ENCODE measurements around the gene PRELID1. TPM values are rescaled to one million over a fixed set of nuclear protein-coding genes. Genes with fewer than 3 reads are reported as not detected.

The PRELID1 gene
- polyA plus RNA-seq, 2 donors = 120 to 135 TPM

DNA sequence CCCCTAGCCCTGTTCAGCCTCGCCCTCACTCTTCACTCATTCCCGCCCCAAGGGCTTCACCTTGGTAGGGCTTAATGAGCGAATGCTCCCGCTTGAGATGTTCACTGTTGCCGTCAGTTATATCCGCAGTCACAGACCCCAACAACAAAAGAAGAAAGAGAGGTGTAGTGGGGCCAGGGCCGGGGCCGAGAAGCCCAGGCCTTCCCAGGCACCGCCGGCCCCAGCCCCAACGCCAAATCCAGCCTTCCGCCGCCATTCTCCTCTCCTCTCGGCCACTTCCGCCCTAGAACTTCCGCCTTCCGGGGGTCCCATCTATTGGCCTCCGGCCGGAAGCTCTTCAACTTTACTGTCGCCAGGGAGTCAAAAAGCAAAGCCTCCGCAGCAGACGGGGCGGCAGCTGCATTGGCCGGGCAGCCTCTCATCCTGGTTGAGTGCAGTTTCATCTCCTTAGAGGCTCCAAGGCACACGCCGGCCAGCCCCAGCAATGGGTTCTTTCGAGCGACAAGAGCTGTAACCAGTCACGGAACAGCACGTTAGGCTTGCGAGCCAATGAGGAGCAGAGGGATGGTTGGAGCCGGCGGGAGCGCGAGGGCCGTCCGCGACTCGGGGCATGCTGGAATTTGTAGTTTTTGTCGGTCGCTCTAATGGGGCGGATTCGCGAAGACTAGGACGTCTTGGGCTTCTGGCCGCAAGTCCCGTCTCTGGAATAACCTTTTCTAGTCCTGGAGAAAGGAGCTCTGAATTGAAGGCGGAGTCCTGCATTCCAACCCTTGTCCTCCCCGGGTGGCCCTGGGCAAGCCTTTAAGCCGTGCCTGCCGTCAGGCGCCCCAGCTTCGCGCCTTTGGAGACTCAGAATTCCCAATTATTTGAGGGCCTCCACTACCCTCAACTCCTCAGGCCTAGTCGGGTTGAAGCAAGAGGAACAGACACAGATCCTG, 48.1 kb downstream of the PRELID1 start, which contains the start of gene LMAN2:
Gene LMAN2 (minus strand): TSS at position 277 of the 938 bp plus-strand sequence. CDS start 21 bp downstream, at position 256.
- WGBS, 2 donors = 6 to 7% methylated on average over 55 of the region's 55 CpGs
- Histone ChIP-seq H3K4me1 (ENCODE audit: control insufficient read depth in 2 of 2, insufficient read depth in 2 of 2, low read length in 1 of 2) (peaks cover 2 to 12% of the 10 kb centered on the region in 2 donors), H3K27ac (ENCODE audit: low read depth in 2 of 2, low read length in 1 of 2) (peak within 1 kb of the TSS; percentile 95 to 99)

DNA sequence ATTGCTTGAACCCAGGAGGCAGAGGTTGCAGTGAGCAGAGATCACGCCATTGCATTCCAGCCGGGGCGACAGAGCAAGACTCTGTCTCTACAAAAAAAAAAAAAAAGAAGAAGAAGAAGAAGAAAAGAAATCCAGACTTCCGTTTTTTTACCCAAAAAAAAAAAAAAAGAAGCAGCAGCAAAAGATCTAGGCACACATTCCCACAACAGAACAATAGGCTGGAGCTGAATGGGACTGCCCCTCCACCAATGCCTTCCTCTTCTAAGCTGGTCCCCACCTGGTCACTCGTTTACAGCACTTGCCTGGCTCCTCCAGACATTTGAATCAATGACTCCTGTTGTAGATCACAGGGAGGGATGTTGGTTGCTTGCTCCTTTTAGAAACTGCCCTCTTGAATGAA, 49.5 kb downstream of the PRELID1 start:
- no peaks in the 10 kb centered on the region for H3K27me3 ChIP-seq (ENCODE audit: control insufficient read depth in 1 of 2, insufficient read depth in 2 of 2, low read length in 2 of 2)
- H3K4me3 ChIP-seq (ENCODE audit: low read depth in 1 of 2, low read length in 2 of 2) = no peak overlapping the region
- peaks cover 2 to 21% of the 10 kb centered on the region in 2 donors for H3K4me1 ChIP-seq (ENCODE audit: control insufficient read depth in 2 of 2, insufficient read depth in 2 of 2, low read length in 1 of 2)
- H3K27ac ChIP-seq (ENCODE audit: low read depth in 2 of 2, low read length in 1 of 2) = no peak overlapping the region
- H3K9me3 ChIP-seq (ENCODE audit: control insufficient read depth in 2 of 2, insufficient read depth in 1 of 2, low read depth in 1 of 2, low read length in 1 of 2) = peaks cover 0 to 2% of the 10 kb centered on the region in 2 donors
- 85 to 88% methylated on average over 5 of the region's 5 CpGs for WGBS, 2 donors
- H3K36me3 ChIP-seq (ENCODE audit: control insufficient read depth in 2 of 2, insufficient read depth in 2 of 2, low read length in 1 of 2) = peaks cover 0 to 2% of the 10 kb centered on the region in 2 donors

More for the DNA sequence above, 48.1 kb downstream of the PRELID1 start, which contains the start of gene LMAN2:
- Histone ChIP-seq H3K4me3 (ENCODE audit: low read depth in 1 of 2, low read length in 2 of 2) (peak within 1 kb of the TSS; percentile 73 to 89), H3K9me3 (ENCODE audit: control insufficient read depth in 2 of 2, insufficient read depth in 1 of 2, low read depth in 1 of 2, low read length in 1 of 2) (peaks cover 0 to 2% of the 10 kb centered on the region in 2 donors), H3K36me3 (ENCODE audit: control insufficient read depth in 2 of 2, insufficient read depth in 2 of 2, low read length in 1 of 2) (peaks cover 2 to 5% of the 10 kb centered on the region in 2 donors), H3K27me3 (ENCODE audit: control insufficient read depth in 1 of 2, insufficient read depth in 2 of 2, low read length in 2 of 2) (no peaks in the 10 kb centered on the region)

DNA sequence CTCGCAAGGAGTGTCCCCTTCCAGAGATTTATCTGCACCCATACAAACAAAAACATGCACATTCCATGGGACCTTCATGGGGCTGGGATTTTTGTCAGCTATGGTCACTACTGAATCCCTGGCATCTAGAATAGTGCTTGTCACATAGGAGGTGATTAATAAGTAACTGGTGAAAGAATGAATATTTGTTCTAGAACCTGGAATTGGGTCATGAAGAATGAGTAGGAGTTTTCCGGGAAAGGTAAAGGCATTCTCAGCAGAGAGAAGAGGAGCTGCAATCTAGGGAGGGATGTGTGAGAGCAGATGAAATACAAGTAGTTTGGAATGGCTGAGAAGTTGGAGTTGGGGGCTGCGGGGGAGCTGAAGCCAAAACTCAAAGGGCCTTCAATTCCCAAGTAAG, 50.7 kb downstream of the PRELID1 start:
- H3K4me1 ChIP-seq (ENCODE audit: control insufficient read depth in 2 of 2, insufficient read depth in 2 of 2, low read length in 1 of 2) = peaks cover 2 to 24% of the 10 kb centered on the region in 2 donors

DNA sequence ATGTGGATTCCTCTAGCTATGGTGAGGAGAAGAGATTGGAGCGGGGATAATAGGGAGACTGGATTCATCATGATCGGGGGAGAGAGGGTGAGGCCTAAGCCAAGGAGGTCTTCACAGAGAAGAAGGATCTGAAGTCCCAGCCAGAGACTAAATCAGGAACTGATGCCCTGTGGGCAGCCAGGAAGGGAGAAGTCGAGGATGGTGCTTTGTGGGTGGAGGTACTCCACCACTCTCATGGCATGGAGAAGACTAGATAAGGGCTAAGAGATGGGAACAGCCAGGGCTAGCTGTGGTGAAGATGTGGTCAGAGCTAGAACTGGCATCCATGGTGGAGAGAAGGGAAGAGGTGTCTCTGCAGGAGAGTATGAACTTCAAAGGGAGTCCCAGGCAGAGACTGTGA, 51.1 kb downstream of the PRELID1 start:
- H3K9me3 ChIP-seq (ENCODE audit: control insufficient read depth in 2 of 2, insufficient read depth in 1 of 2, low read depth in 1 of 2, low read length in 1 of 2) = peaks cover 0 to 2% of the 10 kb centered on the region in 2 donors
- H3K27ac ChIP-seq (ENCODE audit: low read depth in 2 of 2, low read length in 1 of 2) = no peak overlapping the region
- H3K4me1 ChIP-seq (ENCODE audit: control insufficient read depth in 2 of 2, insufficient read depth in 2 of 2, low read length in 1 of 2) = peaks cover 2 to 24% of the 10 kb centered on the region in 2 donors
- H3K36me3 ChIP-seq (ENCODE audit: control insufficient read depth in 2 of 2, insufficient read depth in 2 of 2, low read length in 1 of 2) = no peaks in the 10 kb centered on the region
- H3K4me3 ChIP-seq (ENCODE audit: low read depth in 1 of 2, low read length in 2 of 2) = no peak overlapping the region
- no peaks in the 10 kb centered on the region for H3K27me3 ChIP-seq (ENCODE audit: control insufficient read depth in 1 of 2, insufficient read depth in 2 of 2, low read length in 2 of 2)
- WGBS, 2 donors = 75 to 81% methylated on average over 3 of the region's 3 CpGs

More for the DNA sequence above, 50.7 kb downstream of the PRELID1 start:
- H3K36me3 ChIP-seq (ENCODE audit: control insufficient read depth in 2 of 2, insufficient read depth in 2 of 2, low read length in 1 of 2) = no peaks in the 10 kb centered on the region
- no peak overlapping the region for H3K27ac ChIP-seq (ENCODE audit: low read depth in 2 of 2, low read length in 1 of 2)
- H3K27me3 ChIP-seq (ENCODE audit: control insufficient read depth in 1 of 2, insufficient read depth in 2 of 2, low read length in 2 of 2) = no peaks in the 10 kb centered on the region
- H3K9me3 ChIP-seq (ENCODE audit: control insufficient read depth in 2 of 2, insufficient read depth in 1 of 2, low read depth in 1 of 2, low read length in 1 of 2) = peaks cover 0 to 2% of the 10 kb centered on the region in 2 donors
- WGBS, 2 donors = 89 to 94% methylated on average over 3 of the region's 3 CpGs
- H3K4me3 ChIP-seq (ENCODE audit: low read depth in 1 of 2, low read length in 2 of 2) = no peak overlapping the region

DNA sequence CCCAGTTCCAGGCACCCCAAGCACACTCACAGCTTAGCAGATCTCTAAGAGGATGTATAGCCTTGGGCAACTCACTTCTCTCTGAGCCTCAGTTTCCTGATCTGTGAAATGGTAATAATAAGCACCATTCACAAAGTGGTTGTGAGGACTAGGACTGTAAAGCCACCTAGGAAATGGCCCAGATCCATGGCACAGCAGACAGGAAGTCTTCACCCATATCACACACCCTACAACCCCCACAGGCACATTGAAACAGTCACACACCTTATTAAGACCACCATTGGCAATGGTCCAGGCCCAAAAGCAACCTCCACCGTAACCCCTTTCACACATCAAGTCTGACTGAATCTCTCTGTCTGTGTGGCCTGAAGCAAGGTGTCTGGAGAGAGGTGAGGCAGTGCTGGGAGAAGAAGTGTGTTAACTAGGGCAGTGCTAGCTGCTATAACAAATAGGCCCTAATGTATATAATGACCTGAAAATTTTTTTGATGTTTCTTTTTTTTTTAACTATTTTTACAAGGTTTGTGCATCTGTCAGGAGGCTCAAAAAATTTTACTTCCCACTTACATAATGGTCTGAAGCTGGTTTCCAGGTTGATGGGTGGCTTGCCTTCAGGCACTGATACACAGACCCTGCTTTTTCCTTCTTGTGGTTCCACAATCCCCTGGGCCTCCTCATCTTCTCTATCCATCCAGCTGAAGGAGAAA, 51.7 kb downstream of the PRELID1 start:
- Histone ChIP-seq H3K9me3 (ENCODE audit: control insufficient read depth in 2 of 2, insufficient read depth in 1 of 2, low read depth in 1 of 2, low read length in 1 of 2) (peaks cover 0 to 2% of the 10 kb centered on the region in 2 donors), H3K27ac (ENCODE audit: low read depth in 2 of 2, low read length in 1 of 2) (no peak overlapping the region), H3K36me3 (ENCODE audit: control insufficient read depth in 2 of 2, insufficient read depth in 2 of 2, low read length in 1 of 2) (no peaks in the 10 kb centered on the region), H3K4me3 (ENCODE audit: low read depth in 1 of 2, low read length in 2 of 2) (no peak overlapping the region), H3K27me3 (ENCODE audit: control insufficient read depth in 1 of 2, insufficient read depth in 2 of 2, low read length in 2 of 2) (no peaks in the 10 kb centered on the region), H3K4me1 (ENCODE audit: control insufficient read depth in 2 of 2, insufficient read depth in 2 of 2, low read length in 1 of 2) (peaks cover 1 to 21% of the 10 kb centered on the region in 2 donors)
- WGBS, 2 donors = 86 to 89% methylated on average over 1 of the region's 1 CpG

DNA sequence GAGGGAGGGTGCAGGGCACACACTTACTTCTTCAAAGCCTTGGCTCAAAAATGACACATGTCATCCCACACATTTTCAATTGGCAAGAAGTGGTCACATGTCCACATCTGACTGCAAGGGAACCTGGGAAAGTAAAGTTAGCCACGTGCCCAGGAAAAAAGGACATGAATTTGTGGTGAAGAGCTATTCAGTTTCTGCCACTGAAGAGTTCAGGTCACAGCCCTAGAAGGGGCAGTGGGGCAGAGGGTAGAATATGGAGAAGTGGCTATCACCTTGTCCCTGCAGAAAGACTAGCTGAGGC, 52.2 kb downstream of the PRELID1 start:
- H3K27ac ChIP-seq (ENCODE audit: low read depth in 2 of 2, low read length in 1 of 2) = no peak overlapping the region
- peaks cover 0 to 2% of the 10 kb centered on the region in 2 donors for H3K9me3 ChIP-seq (ENCODE audit: control insufficient read depth in 2 of 2, insufficient read depth in 1 of 2, low read depth in 1 of 2, low read length in 1 of 2)
- H3K27me3 ChIP-seq (ENCODE audit: control insufficient read depth in 1 of 2, insufficient read depth in 2 of 2, low read length in 2 of 2) = no peaks in the 10 kb centered on the region
- WGBS, 2 donors = 17 to 24% methylated on average over 1 of the region's 1 CpG
- no peaks in the 10 kb centered on the region for H3K36me3 ChIP-seq (ENCODE audit: control insufficient read depth in 2 of 2, insufficient read depth in 2 of 2, low read length in 1 of 2)
- no peak overlapping the region for H3K4me3 ChIP-seq (ENCODE audit: low read depth in 1 of 2, low read length in 2 of 2)
- peaks cover 0 to 19% of the 10 kb centered on the region in 2 donors for H3K4me1 ChIP-seq (ENCODE audit: control insufficient read depth in 2 of 2, insufficient read depth in 2 of 2, low read length in 1 of 2)

Other genes starting within 250 kb of the PRELID1 start
- 1 to 10 TPM; 1.3 to 1.4 TPM for gene FGFR4, start 216.9 kb upstream of the PRELID1 start, polyA plus RNA-seq
- 1 to 10 TPM; 7.4 to 8.7 TPM for gene NSD1, start 170.0 kb upstream of the PRELID1 start, polyA plus RNA-seq
- 10 to 100 TPM; 60.0 to 80.2 TPM for gene RAB24, start 80 bp upstream of the PRELID1 start, polyA plus RNA-seq
- gene MXD3, start 8.1 kb downstream of the PRELID1 start, polyA plus RNA-seq = 10 to 100 TPM; 14.4 to 32.3 TPM
- gene LMAN2, start 47.9 kb downstream of the PRELID1 start, polyA plus RNA-seq = 100 to 1,000 TPM in 1 of 2 donors, 10 to 100 TPM in 1; 84.0 to 190 TPM
- 10 to 100 TPM; 49.7 to 74.5 TPM for gene RGS14, start 54.1 kb downstream of the PRELID1 start, polyA plus RNA-seq
- gene SLC34A1, start 80.6 kb downstream of the PRELID1 start, polyA plus RNA-seq = under 1 TPM; 0.13 to 0.49 TPM
- gene PFN3, start 96.9 kb downstream of the PRELID1 start, polyA plus RNA-seq = under 1 TPM in 1 of 2 donors, not detected in 1; 0.21 TPM
- 10 to 100 TPM; 18.1 to 33.5 TPM for gene F12, start 105.8 kb downstream of the PRELID1 start, polyA plus RNA-seq
- gene GRK6, start 122.9 kb downstream of the PRELID1 start, polyA plus RNA-seq = 10 to 100 TPM; 10.4 to 19.8 TPM
- 1 to 10 TPM; 2.0 to 4.9 TPM for gene PRR7, start 143.0 kb downstream of the PRELID1 start, polyA plus RNA-seq
- 10 to 100 TPM; 18.2 to 24.7 TPM for gene DBN1, start 169.8 kb downstream of the PRELID1 start, polyA plus RNA-seq
- gene PDLIM7, start 193.8 kb downstream of the PRELID1 start, polyA plus RNA-seq = 100 to 1,000 TPM in 1 of 2 donors, 10 to 100 TPM in 1; 65.4 to 102 TPM
- 1 to 10 TPM; 2.4 to 5.1 TPM for gene DOK3, start 206.0 kb downstream of the PRELID1 start, polyA plus RNA-seq
- gene DDX41, start 213.2 kb downstream of the PRELID1 start, polyA plus RNA-seq = 10 to 100 TPM; 57.0 to 73.8 TPM